Keratinocyte (primary cell): ENCODE results near the gene RAD18. TPM values are rescaled to one million over a fixed set of nuclear protein-coding genes. Genes with fewer than 3 reads are reported as not detected.

Source experiments
- DNase-seq: peaks from one replicate; pipeline ENCODE4 v3.0.0-alpha.2; 2011; ENCODE audit warnings: low read depth, missing footprints, low spot score
- FAIRE-seq: peaks from 2 replicates; lab custom pipeline; 2011; peaks lifted over from hg19 to GRCh38; lab: Jason Lieb, UNC
- H2AFZ ChIP-seq: 2 replicates; pipeline ENCODE4 v1.6.0; 2012; ENCODE audit warnings: low read length, control low read depth, inconsistent platforms; ENCODE audit not compliant: control insufficient read depth
- H3K27ac ChIP-seq: 2 replicates; pipeline ENCODE4 v1.5.1; 2011; ENCODE audit warnings: low read length; ENCODE audit not compliant: control insufficient read depth, insufficient read depth
- H3K27me3 ChIP-seq: 3 replicates; pipeline ENCODE4 v1.6.0; 2011; ENCODE audit warnings: low read length; ENCODE audit not compliant: control insufficient read depth, insufficient read depth; ENCODE audit errors: extremely low read depth
- H3K36me3 ChIP-seq, 2 experiments: 2 replicates in 1 of 2; 3 replicates in 1 of 2; pipeline ENCODE4 v1.5.1; 2011; ENCODE audit warnings: low read length in 2 of 2, mild to moderate bottlenecking in 1 of 2; ENCODE audit not compliant: control insufficient read depth in 2 of 2, insufficient read depth in 2 of 2; ENCODE audit errors: extremely low read depth in 1 of 2
- H3K4me1 ChIP-seq: 3 replicates; pipeline ENCODE4 v1.5.1; 2011; ENCODE audit warnings: low read length; ENCODE audit not compliant: control insufficient read depth, insufficient read depth; ENCODE audit errors: extremely low read depth
- H3K4me2 ChIP-seq: 3 replicates; pipeline ENCODE4 v1.6.0; 2011; ENCODE audit warnings: low read depth, low read length; ENCODE audit not compliant: control insufficient read depth, insufficient read depth; ENCODE audit errors: extremely low read depth
- H3K4me3 ChIP-seq, 3 experiments: fragments of 200-600 bp in 1 of 3; sonication (generic) in 1 of 3; 2 replicates in 2 of 3; 3 replicates in 1 of 3; pipeline ENCODE4 v1.5.1; 2011 to 2016; ENCODE audit warnings: low read length in 3 of 3, mild to moderate bottlenecking in 3 of 3, control low read depth in 2 of 3, inconsistent platforms in 1 of 3, low read depth in 1 of 3, mixed read lengths in 1 of 3, mixed run types in 1 of 3, moderate library complexity in 1 of 3; ENCODE audit not compliant: control insufficient read depth in 2 of 3, insufficient read depth in 2 of 3; ENCODE audit errors: extremely low read depth in 1 of 3
- H3K79me2 ChIP-seq: 2 replicates; pipeline ENCODE4 v1.6.0; 2012; ENCODE audit warnings: low read length; ENCODE audit not compliant: control insufficient read depth, insufficient read depth
- H3K9ac ChIP-seq: 3 replicates; pipeline ENCODE4 v1.6.0; 2011; ENCODE audit warnings: low read length; ENCODE audit not compliant: control insufficient read depth, insufficient read depth; ENCODE audit errors: extremely low read depth
- H3K9me1 ChIP-seq: 3 replicates; pipeline ENCODE4 v1.6.0; 2011; ENCODE audit warnings: low read length; ENCODE audit not compliant: control insufficient read depth, insufficient read depth; ENCODE audit errors: extremely low read depth
- H3K9me3 ChIP-seq: 2 replicates; pipeline ENCODE4 v1.5.1; 2012; ENCODE audit warnings: low read depth, low read length; ENCODE audit not compliant: control insufficient read depth
- H4K20me1 ChIP-seq: 3 replicates; pipeline ENCODE4 v1.6.0; 2011; ENCODE audit warnings: low read length; ENCODE audit not compliant: control insufficient read depth, insufficient read depth; ENCODE audit errors: extremely low read depth
- CTCF ChIP-seq, 3 experiments: IDR thresholded peaks in 1 of 3; conservative IDR thresholded peaks in 1 of 3; optimal IDR thresholded peaks in 1 of 3; 2 replicates in 2 of 3; 3 replicates in 1 of 3; pipeline versions ENCODE3 to v1.5.1; 2011; ENCODE audit warnings: low read length in 3 of 3, mild to moderate bottlenecking in 3 of 3, moderate library complexity in 2 of 3, control low read depth in 1 of 3, inconsistent platforms in 1 of 3; ENCODE audit not compliant: insufficient read depth in 2 of 3; ENCODE audit errors: extremely low read depth in 1 of 3
- EZH2 ChIP-seq: IDR thresholded peaks from one replicate; pipeline ENCODE4 v1.6.1; 2012; ENCODE audit warnings: inconsistent platforms, mild to moderate bottlenecking, low read length, moderate library complexity
- dilution Hi-C: fragments of 300-500 bp; cut with MboI; formaldehyde crosslinking; loops from one replicate; pipeline ENCODE4 v1.7.0; 2020; ENCODE audit warnings: low sequenced_read_pairs; ENCODE audit not compliant: extremely low pct_ligation_motif_present
- polyA plus RNA-seq, 5 experiments: library from polyadenylated mRNA; depleted of rRNA in 3 of 5; stranded (reverse) in 3 of 5; stranded (forward) in 1 of 5; unstranded in 1 of 5; fragments of >200 nt; gene quantifications; 1 replicate in 1 of 5; 2 replicates in 3 of 5; 3 replicates in 1 of 5; pipeline versions ENCODE4 v1.2.1 to v1.2.3, GENCODE V29; 2011 to 2012; ENCODE audit warnings: missing spikeins in 2 of 5, low read depth in 1 of 5, low replicate concordance in 1 of 5

Gene RAD18
- polyA plus RNA-seq, 1 donor (not counting 4 experiments of a cell fraction or from before 2014, with no cell fraction given): 16.0 TPM

DNA sequence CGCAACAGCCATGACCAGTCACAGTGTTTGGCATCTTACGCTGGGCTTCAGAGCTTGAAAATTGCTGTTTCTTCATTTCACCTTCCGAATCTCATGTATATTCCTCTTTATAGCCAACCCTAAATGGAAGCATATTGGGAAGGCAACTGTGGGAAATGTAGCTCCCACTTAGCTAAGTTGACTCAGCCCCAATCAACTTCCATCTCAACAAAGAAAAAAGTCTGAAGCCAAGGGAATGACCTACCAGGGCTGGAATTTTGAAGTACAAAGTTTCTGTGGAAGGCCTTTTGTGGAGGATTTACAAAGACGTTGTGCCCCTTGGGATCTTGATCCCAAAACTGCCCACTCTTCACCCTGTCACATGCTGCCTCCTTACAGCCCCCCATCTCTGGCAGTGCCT lies 108.6 kb downstream of the RAD18 start:
- no peak for DNase-seq
- H3K9ac ChIP-seq: no peak overlapping the region

DNA sequence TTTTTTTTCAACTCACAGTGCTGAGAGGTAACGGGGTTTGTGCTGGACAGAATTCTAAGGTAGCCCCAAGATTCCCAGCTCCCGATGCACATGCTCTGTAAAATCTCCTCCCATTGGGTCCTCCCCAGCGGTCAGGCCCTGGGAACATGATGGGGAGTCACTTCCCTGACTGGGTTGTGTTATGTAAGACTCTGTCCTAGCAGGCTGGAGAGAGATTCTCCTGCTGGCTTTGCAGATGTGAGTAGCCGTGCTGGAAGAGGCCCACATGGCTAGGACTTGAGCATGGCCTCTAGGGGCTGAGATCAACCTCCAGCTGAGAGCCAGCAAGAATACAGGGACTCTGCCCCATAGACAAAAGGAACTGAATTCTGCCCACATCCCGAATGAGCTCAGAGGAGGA lies 110.2 kb downstream of the RAD18 start:
- H3K36me3 ChIP-seq: peaks cover 0 to 4% of the 10 kb centered on the region in 2 experiments
- H4K20me1 ChIP-seq: no peaks in the 10 kb centered on the region
- DNase-seq (no peak), FAIRE-seq (no peak)
- no peak overlapping the region for H3K27ac ChIP-seq
- H3K9me3 ChIP-seq: no peaks in the 10 kb centered on the region
- no peaks in the 10 kb centered on the region for H3K9me1 ChIP-seq
- H3K4me2 ChIP-seq: no peak overlapping the region
- dilution Hi-C loops: no loop called here
- H3K79me2 ChIP-seq: no peaks in the 10 kb centered on the region
- H3K4me3 ChIP-seq: no peak overlapping the region
- H2AFZ ChIP-seq: no peak overlapping the region
- TF ChIP-seq EZH2: no peak
- no peak for TF ChIP-seq CTCF (optimal IDR thresholded peaks at IDR 0.05 in 1 of 3, IDR thresholded peaks at IDR 0.05 in 1 of 3, conservative IDR thresholded peaks at IDR 0.05 in 1 of 3; ENCODE audit: extremely low read depth in 1 of 3, insufficient read depth in 2 of 3, low read length in 3 of 3)
- H3K4me1 ChIP-seq: peaks cover 20% of the 10 kb centered on the region
- no peaks in the 10 kb centered on the region for H3K27me3 ChIP-seq
- no peak overlapping the region for H3K9ac ChIP-seq

More for the DNA sequence above, 108.6 kb downstream of the RAD18 start:
- no peak for TF ChIP-seq EZH2
- TF ChIP-seq CTCF (optimal IDR thresholded peaks at IDR 0.05 in 1 of 3, IDR thresholded peaks at IDR 0.05 in 1 of 3, conservative IDR thresholded peaks at IDR 0.05 in 1 of 3; ENCODE audit: extremely low read depth in 1 of 3, insufficient read depth in 2 of 3, low read length in 3 of 3): no peak
- no peaks in the 10 kb centered on the region for H3K9me3 ChIP-seq
- no peak overlapping the region for H3K27ac ChIP-seq
- H2AFZ ChIP-seq: no peak overlapping the region
- no peak for FAIRE-seq
- no peaks in the 10 kb centered on the region for H3K79me2 ChIP-seq
- no peaks in the 10 kb centered on the region for H3K9me1 ChIP-seq
- H3K27me3 ChIP-seq: no peaks in the 10 kb centered on the region
- H3K4me2 ChIP-seq: no peak overlapping the region
- peaks cover 0 to 4% of the 10 kb centered on the region in 2 experiments for H3K36me3 ChIP-seq
- dilution Hi-C loops: no loop called here
- H3K4me3 ChIP-seq: no peak overlapping the region
- H3K4me1 ChIP-seq: peaks cover 13% of the 10 kb centered on the region
- H4K20me1 ChIP-seq: no peaks in the 10 kb centered on the region
